Neural cell (in vitro differentiated cells): ENCODE data around the gene YTHDC2. TPM values are rescaled to one million over a fixed set of nuclear protein-coding genes. Genes with fewer than 3 reads are reported as not detected.

Source experiments
- H2AFZ ChIP-seq: fragments of 200-600, 300-800 bp; sonication (generic), shearing (Covaris generic); 2 replicates; pipeline ENCODE4 v1.6.0; 2014; ENCODE audit warnings: low read depth, mild to moderate bottlenecking, antibody characterized with exemption, low read length, moderate library complexity
- H3F3A ChIP-seq: fragments of 200-600 bp; shearing (Covaris generic); 2 replicates; pipeline ENCODE4 v1.6.1; 2016; ENCODE audit warnings: mild to moderate bottlenecking, moderate library complexity, mixed read lengths, antibody characterized with exemption, low read length; ENCODE audit not compliant: insufficient read depth, poor library complexity, severe bottlenecking
- H3K27ac ChIP-seq: fragments of 200-600, 300-800 bp; sonication (generic), shearing (Covaris generic); 2 replicates; pipeline ENCODE4 v1.5.1; 2014; ENCODE audit warnings: mild to moderate bottlenecking, low read length, moderate library complexity
- H3K27me3 ChIP-seq: fragments of 300-800, 200-600 bp; sonication (generic), shearing (Covaris generic); 2 replicates; pipeline ENCODE4 v1.6.0; 2014; ENCODE audit warnings: mild to moderate bottlenecking, low read depth, low read length, moderate library complexity; ENCODE audit not compliant: insufficient read depth
- H3K36me3 ChIP-seq: fragments of 300-800, 200-600 bp; sonication (generic), shearing (Covaris generic); 2 replicates; pipeline ENCODE4 v1.5.1; 2014; ENCODE audit warnings: mild to moderate bottlenecking, antibody characterized with exemption, low read length, moderate library complexity; ENCODE audit not compliant: insufficient read depth
- H3K4me2 ChIP-seq: fragments of 300-800, 200-600 bp; sonication (generic), shearing (Covaris generic); 2 replicates; pipeline ENCODE4 v1.6.0; 2014; ENCODE audit warnings: mild to moderate bottlenecking, low read length
- H3K4me3 ChIP-seq: fragments of 300-800, 200-600 bp; sonication (generic), shearing (Covaris generic); 2 replicates; pipeline ENCODE4 v1.5.1; 2014; ENCODE audit warnings: mild to moderate bottlenecking, low read length, moderate library complexity
- H3K79me2 ChIP-seq: fragments of 200-600 bp; shearing (Covaris generic); replicated peaks from 2 replicates; pipeline ENCODE4 v1.6.0; 2014; ENCODE audit warnings: mild to moderate bottlenecking, low read length, moderate library complexity; ENCODE audit not compliant: insufficient read depth
- H3K9ac ChIP-seq: fragments of 300-800, 200-600 bp; sonication (generic), shearing (Covaris generic); 2 replicates; pipeline ENCODE4 v1.6.1; 2016; ENCODE audit warnings: mild to moderate bottlenecking, low read length, mixed read lengths
- H3K9me2 ChIP-seq: fragments of 200-600 bp; shearing (Covaris generic); 2 replicates; pipeline ENCODE4 v1.6.1; 2016; ENCODE audit warnings: mild to moderate bottlenecking, low read length, mixed read lengths; ENCODE audit not compliant: insufficient read depth
- H3K9me3 ChIP-seq: fragments of 200-600, 300-800 bp; sonication (generic), shearing (Covaris generic); 2 replicates; pipeline ENCODE4 v1.6.1; 2016; ENCODE audit warnings: mild to moderate bottlenecking, mixed run types, low read length, moderate library complexity, mixed read lengths
- H4K20me1 ChIP-seq: fragments of 200-600 bp; shearing (Covaris generic); 2 replicates; pipeline ENCODE4 v1.6.1; 2016; ENCODE audit warnings: mild to moderate bottlenecking, mixed run types; ENCODE audit not compliant: insufficient read depth
- EP300 ChIP-seq: fragments of 450-650 bp; conservative IDR thresholded peaks from 2 replicates; pipeline ENCODE4 v1.6.1; 2014; ENCODE audit warnings: antibody characterized with exemption, mild to moderate bottlenecking, moderate library complexity; ENCODE audit not compliant: poor library complexity, severe bottlenecking
- EZH2 ChIP-seq: fragments of 200-600, 300-800 bp; shearing (Covaris generic), sonication (generic); IDR thresholded peaks from 2 replicates; pipeline ENCODE4 v1.6.1; 2014; ENCODE audit warnings: antibody characterized with exemption, low read length, borderline replicate concordance, mild to moderate bottlenecking; ENCODE audit not compliant: insufficient read depth, poor library complexity, severe bottlenecking
- MXI1 ChIP-seq: fragments of 450-650 bp; conservative IDR thresholded peaks from 2 replicates; pipeline ENCODE4 v1.6.1; 2014; ENCODE audit warnings: antibody characterized with exemption, mild to moderate bottlenecking; ENCODE audit not compliant: poor library complexity, severe bottlenecking
- POLR2AphosphoS5 ChIP-seq: IDR thresholded peaks from 2 replicates; pipeline ENCODE4 v1.6.1; 2012
- RAD21 ChIP-seq: fragments of 450-650 bp; conservative IDR thresholded peaks from 2 replicates; pipeline ENCODE4 v1.6.1; 2014; ENCODE audit warnings: antibody characterized with exemption, mild to moderate bottlenecking, moderate library complexity
- REST ChIP-seq: IDR thresholded peaks from 2 replicates; pipeline ENCODE4 v1.6.1; 2012; ENCODE audit warnings: borderline replicate concordance
- SMC3 ChIP-seq: fragments of 450-650 bp; conservative IDR thresholded peaks from 2 replicates; pipeline ENCODE4 v1.6.1; 2014; ENCODE audit warnings: antibody characterized with exemption, mild to moderate bottlenecking, moderate library complexity; ENCODE audit not compliant: poor library complexity
- TAF1 ChIP-seq: IDR thresholded peaks from 2 replicates; pipeline ENCODE4 v1.6.1; 2012; ENCODE audit warnings: low read depth
- polyA plus RNA-seq: library from polyadenylated mRNA; depleted of rRNA; stranded (reverse); fragments of >200 nt; gene quantifications from 2 replicates; pipeline ENCODE4 v1.2.3, GENCODE V29; 2014
- TF ChIP-seq, protein P1 (sequence below): fragments of 450-650 bp; IDR thresholded peaks from 2 replicates; pipeline ENCODE4 v1.5.1; 2014; ENCODE audit warnings: antibody characterized with exemption, mild to moderate bottlenecking, moderate library complexity; ENCODE audit not compliant: poor library complexity, severe bottlenecking

YTHDC2 gene
- polyA plus RNA-seq, 1 donor from 2014 or later = 43.7 TPM

DNA sequence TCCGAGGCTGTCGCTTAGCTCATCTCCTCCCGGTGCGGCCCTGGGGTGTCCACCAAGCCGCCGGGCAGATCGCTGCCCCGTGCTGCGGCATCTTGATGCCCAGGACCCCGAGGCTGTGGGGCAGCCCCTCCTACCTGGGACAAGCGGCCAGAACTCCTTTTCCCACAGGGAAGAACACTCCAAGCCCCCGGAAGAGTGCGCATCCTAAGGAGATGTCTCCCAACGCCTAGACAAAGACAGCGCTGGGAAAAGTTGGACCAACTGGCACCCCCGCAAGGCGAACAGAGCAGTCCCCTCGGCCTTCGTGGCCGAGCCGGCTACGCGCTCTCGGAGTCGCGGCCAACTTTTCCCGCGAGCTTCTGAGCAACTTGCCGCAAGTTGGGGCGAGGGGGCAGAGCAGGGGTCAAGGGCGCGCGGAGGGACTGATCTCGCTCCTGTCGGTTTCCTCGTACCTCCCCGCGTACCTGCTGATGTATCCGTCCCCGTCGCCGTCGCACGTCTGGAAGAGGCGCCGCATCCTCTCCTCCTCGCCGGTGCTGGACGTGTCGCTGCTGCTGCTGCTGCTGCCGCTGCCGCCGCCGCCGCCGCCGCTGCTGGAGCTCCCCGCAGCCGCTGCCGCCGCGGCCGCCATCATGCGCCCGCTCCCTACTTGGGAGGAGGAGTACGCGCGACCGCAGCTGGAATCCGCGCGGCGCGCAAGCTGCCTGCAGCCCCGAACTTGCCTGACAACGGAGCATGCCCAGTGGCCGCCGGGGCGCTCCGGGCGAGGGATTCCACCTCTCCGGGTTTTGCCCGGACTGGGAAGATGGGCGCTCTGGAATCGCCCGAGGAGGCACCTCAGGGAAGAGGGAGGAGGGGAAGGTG, 25.5 kb upstream of the YTHDC2 start, which contains the start of gene MCC:
TSS of gene MCC (minus strand) at position 673 of the 864 bp plus-strand sequence.
- H3K27ac ChIP-seq = peak within 1 kb of the TSS; percentile 53
- H3K36me3 ChIP-seq = no peaks in the 10 kb centered on the region
- no peaks in the 10 kb centered on the region for H3K9me3 ChIP-seq
- H3K4me2 ChIP-seq = peak within 1 kb of the TSS; percentile 73
- no peaks in the 10 kb centered on the region for H3K9me2 ChIP-seq
- peak within 1 kb of the TSS; percentile 90 for H3K4me3 ChIP-seq
- peak; percentile 63 for TF ChIP-seq EP300
- peak; percentile 66 for TF ChIP-seq MXI1
- peak; percentile 50 for TF ChIP-seq POLR2AphosphoS5
- peak; percentile 67 for TF ChIP-seq TAF1
- peak; percentile 61 for TF ChIP-seq SMC3
- TF ChIP-seq RAD21 = peak; percentile 54
- TF ChIP-seq REST = no peak
- TF ChIP-seq, protein P1, sequence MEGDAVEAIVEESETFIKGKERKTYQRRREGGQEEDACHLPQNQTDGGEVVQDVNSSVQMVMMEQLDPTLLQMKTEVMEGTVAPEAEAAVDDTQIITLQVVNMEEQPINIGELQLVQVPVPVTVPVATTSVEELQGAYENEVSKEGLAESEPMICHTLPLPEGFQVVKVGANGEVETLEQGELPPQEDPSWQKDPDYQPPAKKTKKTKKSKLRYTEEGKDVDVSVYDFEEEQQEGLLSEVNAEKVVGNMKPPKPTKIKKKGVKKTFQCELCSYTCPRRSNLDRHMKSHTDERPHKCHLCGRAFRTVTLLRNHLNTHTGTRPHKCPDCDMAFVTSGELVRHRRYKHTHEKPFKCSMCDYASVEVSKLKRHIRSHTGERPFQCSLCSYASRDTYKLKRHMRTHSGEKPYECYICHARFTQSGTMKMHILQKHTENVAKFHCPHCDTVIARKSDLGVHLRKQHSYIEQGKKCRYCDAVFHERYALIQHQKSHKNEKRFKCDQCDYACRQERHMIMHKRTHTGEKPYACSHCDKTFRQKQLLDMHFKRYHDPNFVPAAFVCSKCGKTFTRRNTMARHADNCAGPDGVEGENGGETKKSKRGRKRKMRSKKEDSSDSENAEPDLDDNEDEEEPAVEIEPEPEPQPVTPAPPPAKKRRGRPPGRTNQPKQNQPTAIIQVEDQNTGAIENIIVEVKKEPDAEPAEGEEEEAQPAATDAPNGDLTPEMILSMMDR = peak; percentile 38
- TF ChIP-seq EZH2 = no peak
- no peaks in the 10 kb centered on the region for H3K79me2 ChIP-seq
- peaks cover 12% of the 10 kb centered on the region for H3K27me3 ChIP-seq
- H3F3A ChIP-seq = no peaks in the 10 kb centered on the region
- H4K20me1 ChIP-seq = no peaks in the 10 kb centered on the region
- peak within 1 kb of the TSS; percentile 75 for H2AFZ ChIP-seq
- H3K9ac ChIP-seq = peak within 1 kb of the TSS; percentile 74

DNA sequence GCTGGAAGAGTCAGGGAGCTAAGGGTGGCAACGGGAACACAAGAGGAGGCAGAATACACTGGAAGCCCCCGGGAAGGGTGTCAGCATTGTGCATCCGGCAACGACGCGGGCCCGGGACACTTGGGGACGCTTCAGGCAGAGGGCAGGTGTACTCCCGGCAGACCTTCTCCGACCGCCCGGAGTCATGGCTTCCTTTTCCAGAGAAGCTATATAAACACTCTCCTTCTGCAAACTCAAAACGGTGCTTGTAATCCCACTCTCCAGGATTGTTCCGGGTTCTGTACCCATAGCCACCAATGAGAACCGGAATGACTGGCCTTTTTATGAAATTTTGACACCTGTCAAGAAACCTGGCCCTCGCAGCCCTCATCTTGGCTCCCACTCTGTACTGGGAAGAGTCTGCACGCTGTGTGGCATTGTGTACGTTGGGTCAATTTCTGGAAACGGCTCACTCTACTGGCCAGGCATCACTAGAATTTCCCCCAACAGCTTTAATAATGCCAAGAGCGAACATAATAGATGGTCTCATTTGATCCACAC, 24.8 kb upstream of the YTHDC2 start:
- H3K9ac ChIP-seq = peak overlapping the region; percentile 74
- peak overlapping the region; percentile 90 for H3K4me3 ChIP-seq

More for the DNA sequence above, 24.8 kb upstream of the YTHDC2 start:
- H4K20me1 ChIP-seq = no peaks in the 10 kb centered on the region
- no peaks in the 10 kb centered on the region for H3K9me2 ChIP-seq
- no peaks in the 10 kb centered on the region for H3K36me3 ChIP-seq
- TF ChIP-seq MXI1 (no peak), EZH2 (no peak), RAD21 (no peak), EP300 (no peak)
- peak overlapping the region; percentile 38 for H3K4me2 ChIP-seq
- peak overlapping the region; percentile 53 for H3K27ac ChIP-seq
- H3K79me2 ChIP-seq = no peaks in the 10 kb centered on the region
- H3K27me3 ChIP-seq = peaks cover 12% of the 10 kb centered on the region
- no peaks in the 10 kb centered on the region for H3F3A ChIP-seq
- H2AFZ ChIP-seq = peak overlapping the region; percentile 75
- H3K9me3 ChIP-seq = no peaks in the 10 kb centered on the region
